Mesendoderm (in vitro differentiated cells): Measurements from ENCODE around the gene SSC4D.
"Not testable (repeated sequence)": the region's sequence is repeated elsewhere in the genome, so short reads cannot be mapped to it uniquely, and the experiment has no call there.

Source experiments
- DNase-seq: peaks from one replicate; pipeline ENCODE4 v3.0.0; 2013
- H2AK5ac ChIP-seq: 2 replicates; pipeline ENCODE4 v1.6.1; 2013; ENCODE audit warnings: low read length, inconsistent platforms
- H2BK120ac ChIP-seq: 2 replicates; pipeline ENCODE4 v1.6.1; 2013; ENCODE audit warnings: low read depth, mild to moderate bottlenecking, low read length, moderate library complexity, mixed read lengths
- H2BK15ac ChIP-seq: replicated peaks from 2 replicates; pipeline ENCODE4 v1.6.1; 2013; ENCODE audit warnings: low read depth, mild to moderate bottlenecking, moderate library complexity
- H2BK5ac ChIP-seq: 2 replicates; pipeline ENCODE4 v1.6.1; 2013; ENCODE audit warnings: low read length, inconsistent platforms
- H3K18ac ChIP-seq: 2 replicates; pipeline ENCODE4 v1.6.1; 2013; ENCODE audit warnings: mild to moderate bottlenecking, low read length, mixed read lengths
- H3K23ac ChIP-seq: one replicate; pipeline ENCODE4 v1.6.1; 2013; ENCODE audit warnings: low read length
- H3K27ac ChIP-seq: 2 replicates; pipeline ENCODE4 v1.5.1; 2013; ENCODE audit warnings: low read depth, mild to moderate bottlenecking, inconsistent platforms, low read length, moderate library complexity
- H3K27me3 ChIP-seq: 2 replicates; pipeline ENCODE4 v1.6.1; 2013; ENCODE audit warnings: low read length, control low read depth, mild to moderate bottlenecking, inconsistent platforms; ENCODE audit not compliant: insufficient read depth, poor library complexity
- H3K36me3 ChIP-seq: 2 replicates; pipeline ENCODE4 v1.6.1; 2013; ENCODE audit warnings: low read length, inconsistent platforms; ENCODE audit not compliant: control insufficient read depth, insufficient read depth
- H3K4ac ChIP-seq: one replicate; pipeline ENCODE4 v1.6.1; 2013; ENCODE audit warnings: low read depth, mild to moderate bottlenecking, low read length, moderate library complexity
- H3K4me1 ChIP-seq: 2 replicates; pipeline ENCODE4 v1.6.1; 2013; ENCODE audit warnings: low read depth, low read length, inconsistent platforms; ENCODE audit not compliant: control insufficient read depth
- H3K4me2 ChIP-seq: 2 replicates; pipeline ENCODE4 v1.6.1; 2013; ENCODE audit warnings: low read length
- H3K4me3 ChIP-seq: 2 replicates; pipeline ENCODE4 v1.5.1; 2013; ENCODE audit warnings: mild to moderate bottlenecking, low read length
- H3K56ac ChIP-seq: one replicate; pipeline ENCODE4 v1.6.1; 2013; ENCODE audit warnings: low read length
- H3K79me1 ChIP-seq: 2 replicates; pipeline ENCODE4 v1.6.1; 2013; ENCODE audit warnings: low read length, inconsistent platforms
- H3K79me2 ChIP-seq: 2 replicates; pipeline ENCODE4 v1.6.1; 2013; ENCODE audit warnings: mild to moderate bottlenecking, low read length; ENCODE audit not compliant: control insufficient read depth, insufficient read depth
- H3K9ac ChIP-seq: 2 replicates; pipeline ENCODE4 v1.6.1; 2013; ENCODE audit warnings: low read length, inconsistent platforms
- H4K5ac ChIP-seq: one replicate; pipeline ENCODE4 v1.6.1; 2013; ENCODE audit warnings: low read length
- H4K8ac ChIP-seq: one replicate; pipeline ENCODE4 v1.6.1; 2013; ENCODE audit warnings: low read depth, mild to moderate bottlenecking, control low read depth, low read length, moderate library complexity
- WGBS: extraction: QIAGEN DNeasy Blood & Tissue Kit; methylation state at CpG from one replicate; pipeline ENCODE4 v1.1.7; 2013; ENCODE audit warnings: low lambda C conversion rate, missing lambda C conversion rate; ENCODE audit not compliant: insufficient coverage; ENCODE audit errors: extremely low coverage; 5-methylcytosine and 5-hydroxymethylcytosine counted together

Gene SSC4D

GRCh38 chr7:76442664-76443446 is 33.4 kb upstream of the SSC4D start:
- H3K79me1 ChIP-seq, H3K27ac ChIP-seq, H3K27me3 ChIP-seq, H3K18ac ChIP-seq, H3K4me2 ChIP-seq, H3K4me1 ChIP-seq, H3K56ac ChIP-seq, H4K5ac ChIP-seq, H2BK15ac ChIP-seq, DNase-seq, H4K8ac ChIP-seq, H2BK5ac ChIP-seq, H2AK5ac ChIP-seq, H3K23ac ChIP-seq, H3K79me2 ChIP-seq, H3K4me3 ChIP-seq, H3K4ac ChIP-seq, H2BK120ac ChIP-seq, H3K9ac ChIP-seq, H3K36me3 ChIP-seq: not testable (repeated sequence)
- no CpG with 5 or more reads among the region's 5 CpGs for WGBS

GRCh38 chr7:76441792-76442191 is 32.3 kb upstream of the SSC4D start:
- not testable (repeated sequence) for H3K4me1 ChIP-seq, H3K36me3 ChIP-seq, H2BK5ac ChIP-seq, H3K9ac ChIP-seq, H3K56ac ChIP-seq, H3K23ac ChIP-seq, H3K4me3 ChIP-seq, H2BK120ac ChIP-seq, H4K8ac ChIP-seq, H2BK15ac ChIP-seq, H3K79me1 ChIP-seq, H3K27ac ChIP-seq, H3K4ac ChIP-seq, H3K4me2 ChIP-seq, H3K18ac ChIP-seq, H3K27me3 ChIP-seq, H4K5ac ChIP-seq, H3K79me2 ChIP-seq, DNase-seq, H2AK5ac ChIP-seq
- WGBS: no CpG with 5 or more reads among the region's 10 CpGs

- DNase-seq, H4K8ac ChIP-seq, H3K9ac ChIP-seq, H3K27ac ChIP-seq, H3K4me3 ChIP-seq, H3K79me1 ChIP-seq, H2BK120ac ChIP-seq, H3K4ac ChIP-seq, H3K56ac ChIP-seq, H3K18ac ChIP-seq, H2BK5ac ChIP-seq, H2BK15ac ChIP-seq, H3K4me2 ChIP-seq, H2AK5ac ChIP-seq, H3K36me3 ChIP-seq, H3K23ac ChIP-seq, H3K79me2 ChIP-seq, H3K4me1 ChIP-seq, H4K5ac ChIP-seq, H3K27me3 ChIP-seq: not testable (repeated sequence)
- no CpG with 5 or more reads among the region's 4 CpGs for WGBS
Measured at GRCh38 chr7:76440404-76440803, 30.9 kb upstream of the SSC4D start.

- not testable (repeated sequence) for DNase-seq, H3K4ac ChIP-seq, H2BK120ac ChIP-seq, H3K56ac ChIP-seq, H3K79me2 ChIP-seq, H2BK5ac ChIP-seq, H4K5ac ChIP-seq, H3K9ac ChIP-seq, H3K23ac ChIP-seq, H3K27ac ChIP-seq, H3K4me3 ChIP-seq, H3K4me1 ChIP-seq, H3K27me3 ChIP-seq, H3K18ac ChIP-seq, H2BK15ac ChIP-seq, H2AK5ac ChIP-seq, H3K79me1 ChIP-seq, H4K8ac ChIP-seq, H3K4me2 ChIP-seq, H3K36me3 ChIP-seq
- no CpG with 5 or more reads among the region's 7 CpGs for WGBS
Measured at GRCh38 chr7:76439120-76439888, 29.8 kb upstream of the SSC4D start.

- peak; percentile 87 for DNase-seq
- not testable (repeated sequence) for H3K4me3 ChIP-seq
Measured at GRCh38 chr7:76437873-76438272, 28.4 kb upstream of the SSC4D start.

More at GRCh38 chr7:76437873-76438272, 28.4 kb upstream of the SSC4D start:
- not testable (repeated sequence) for H2BK15ac ChIP-seq, H3K9ac ChIP-seq, H2BK5ac ChIP-seq, H3K79me2 ChIP-seq, H2AK5ac ChIP-seq, H3K79me1 ChIP-seq, H3K36me3 ChIP-seq, H3K56ac ChIP-seq, H3K4ac ChIP-seq, H3K4me1 ChIP-seq, H2BK120ac ChIP-seq, H3K23ac ChIP-seq, H3K4me2 ChIP-seq, H4K5ac ChIP-seq, H4K8ac ChIP-seq, H3K18ac ChIP-seq, H3K27ac ChIP-seq, H3K27me3 ChIP-seq
- WGBS: no CpG with 5 or more reads among the region's 2 CpGs
